Left cardiac atrium (tissue), 4 donors: ENCODE results near the gene MRPS27. TPM values are rescaled to one million over a fixed set of nuclear protein-coding genes. Genes with fewer than 3 reads are reported as not detected.
A peak's percentile ranks its signal among the peaks of the same experiment; 100 is the strongest.
"Not testable (repeated sequence)": the region's sequence is repeated elsewhere in the genome, so short reads cannot be mapped to it uniquely, and the experiment has no call there.

Experiments used
- ATAC-seq, 2 donors: fragments of 200-7000 bp; cut with Tn5 transposase; one replicate each; pipeline ENCODE4 v1.9.1; 2020; ENCODE audit warnings: mild to moderate bottlenecking in 2 of 2, moderate library complexity in 2 of 2
- DNase-seq: peaks from one replicate; pipeline ENCODE4 v3.0.0-alpha.2; 2020
- intact Hi-C, 2 donors: fragments of 100-400 bp; cut with DNase I; formaldehyde crosslinking; loops; one replicate each; pipeline versions ENCODE4 v1.14.1 to v1.15.1; 2022 to 2023
- total RNA-seq, 2 donors: library from RNA; stranded (reverse); fragmentation: NEBNext Ultra II Directional; extraction: Animal tissue kit (Norgen Biotek cat#: 25700); gene quantifications; one replicate each; pipeline ENCODE4 v1.2.1, GENCODE V29; 2021
- donor health status: DM: no; HTN: yes; CAD: no.
- donor health status: DM: no; HTN: yes; CAD: no; lungs with severe emphysema.
- donor health status: DM: yes; HTN: yes; CAD: no.
- donor health status: Dilated cardiomyopathy.

The MRPS27 gene
- total RNA-seq, 2 donors from 2014 or later, result 46.0 to 50.1 TPM

DNA sequence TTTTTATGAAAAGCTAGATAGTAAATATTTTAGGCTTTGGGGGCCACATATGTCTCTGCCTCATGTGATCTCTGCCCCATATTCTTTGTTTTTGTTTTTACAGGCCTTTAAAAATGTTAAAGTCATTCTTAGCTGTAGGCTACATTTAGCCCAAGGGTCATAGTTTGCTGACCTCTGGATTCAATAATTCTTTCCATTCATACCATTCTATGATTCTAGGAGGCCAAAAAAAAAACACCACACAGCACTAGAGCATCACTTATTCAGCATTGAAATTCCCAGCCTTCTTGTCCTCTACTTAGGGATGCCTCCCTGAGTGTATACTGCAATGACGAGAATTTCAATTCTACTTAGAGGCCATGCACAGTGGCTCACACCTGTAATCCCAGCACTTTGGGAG, 17.1 kb upstream of the MRPS27 start:
- DNase-seq, result no peak
- peak; percentile 24 for ATAC-seq
- intact Hi-C loops, result no loop called here

DNA sequence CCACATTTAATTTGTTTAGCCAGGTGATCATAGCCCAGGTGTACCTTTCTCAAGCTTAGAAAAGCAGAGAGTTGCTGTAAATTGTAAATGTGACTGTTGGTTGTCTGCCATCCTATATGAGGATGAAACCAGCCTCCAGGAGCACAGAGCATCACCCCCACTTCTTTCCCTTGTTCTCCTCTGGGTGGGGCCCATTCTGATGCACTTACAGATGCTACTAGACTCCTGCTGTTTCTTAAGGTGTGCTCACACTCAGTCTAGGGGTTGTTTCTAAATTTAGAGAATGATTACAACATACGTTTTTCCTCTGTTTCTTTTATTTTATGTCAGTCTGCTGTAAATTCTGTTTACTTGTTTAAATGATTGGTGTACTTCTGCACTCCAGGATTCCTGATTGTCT, 10.7 kb upstream of the MRPS27 start:
- no peak for DNase-seq
- no peak for ATAC-seq
- intact Hi-C loops, result no loop called here

DNA sequence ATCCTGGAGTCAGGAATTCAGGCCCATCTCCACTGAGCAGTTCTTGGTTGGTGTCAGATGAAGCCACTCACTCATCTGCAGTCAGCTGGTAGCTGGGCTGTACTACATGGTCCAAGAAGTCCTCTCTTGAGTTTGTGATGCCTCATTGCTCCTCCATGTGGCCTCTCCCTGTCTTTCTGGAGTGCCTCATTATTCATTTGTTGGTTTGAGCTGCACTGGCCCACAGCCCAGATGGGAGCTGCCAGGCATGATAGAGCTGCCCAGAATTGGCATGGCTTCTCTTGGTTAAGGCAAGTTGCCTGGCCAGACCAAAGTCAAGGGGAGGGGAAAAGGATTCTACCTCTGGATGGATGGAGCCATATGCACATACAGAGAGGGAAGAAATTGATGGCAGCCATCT, 8.1 kb upstream of the MRPS27 start:
- DNase-seq (peak; percentile 51), ATAC-seq (peak; percentile 86 to 91)
- intact Hi-C loops, result no loop called here

DNA sequence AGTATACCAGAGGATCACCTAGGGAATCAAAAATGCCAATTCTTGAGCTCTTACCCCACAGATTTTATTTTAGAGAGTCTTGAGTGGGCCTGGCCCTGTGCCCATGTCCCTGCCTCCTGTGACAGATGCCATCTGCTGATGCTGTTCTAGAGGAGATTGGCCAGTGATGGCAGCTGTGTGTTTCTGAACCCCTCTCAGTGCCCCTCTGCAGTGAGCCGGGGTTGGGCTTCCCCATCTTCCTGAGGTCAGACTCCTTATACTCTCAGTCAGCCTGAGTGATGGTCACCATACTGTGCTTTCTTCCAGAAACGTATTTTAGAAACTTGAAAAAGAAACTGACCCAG, 6.2 kb upstream of the MRPS27 start:
- intact Hi-C loops, result no loop called here
- no peak for DNase-seq
- ATAC-seq, result no peak

DNA sequence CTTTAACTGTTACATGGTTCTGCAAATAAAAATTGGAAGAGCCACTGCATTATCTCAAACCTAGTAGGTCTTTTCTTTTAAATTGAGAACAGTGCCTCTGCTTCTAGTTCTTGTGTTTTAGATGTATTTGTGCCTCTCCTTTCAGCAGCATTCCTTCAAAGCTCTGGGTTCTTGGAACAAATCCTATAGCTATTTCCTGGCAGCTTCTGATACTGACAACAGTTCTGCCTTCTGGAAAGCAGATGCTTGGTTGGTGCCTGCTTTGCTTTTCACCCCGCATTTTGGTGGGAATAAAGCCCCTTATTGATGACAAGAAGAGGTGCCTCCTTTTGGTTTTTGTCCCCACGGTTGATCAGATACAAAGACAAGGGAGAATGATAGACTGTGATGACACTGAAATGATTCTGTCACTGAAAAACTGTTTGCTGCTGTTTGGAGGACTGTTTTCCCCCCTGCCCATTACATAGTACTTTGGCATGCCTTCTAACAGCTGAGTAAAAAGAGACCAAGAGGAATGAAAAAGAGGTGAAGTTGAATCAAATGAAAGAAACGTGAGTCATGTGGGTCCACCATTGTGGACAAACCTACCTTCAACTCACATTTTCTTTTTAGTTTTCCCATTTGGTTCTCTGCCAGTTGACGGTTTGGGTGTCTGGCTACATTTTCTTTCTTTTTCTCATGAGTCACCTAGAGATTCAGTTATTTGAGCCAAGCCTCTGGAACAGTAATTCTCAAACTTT, 5.7 kb upstream of the MRPS27 start:
- peak in 1 of 2 donors; percentile 20 for ATAC-seq
- DNase-seq, result no peak
- intact Hi-C loops, result no loop called here

DNA sequence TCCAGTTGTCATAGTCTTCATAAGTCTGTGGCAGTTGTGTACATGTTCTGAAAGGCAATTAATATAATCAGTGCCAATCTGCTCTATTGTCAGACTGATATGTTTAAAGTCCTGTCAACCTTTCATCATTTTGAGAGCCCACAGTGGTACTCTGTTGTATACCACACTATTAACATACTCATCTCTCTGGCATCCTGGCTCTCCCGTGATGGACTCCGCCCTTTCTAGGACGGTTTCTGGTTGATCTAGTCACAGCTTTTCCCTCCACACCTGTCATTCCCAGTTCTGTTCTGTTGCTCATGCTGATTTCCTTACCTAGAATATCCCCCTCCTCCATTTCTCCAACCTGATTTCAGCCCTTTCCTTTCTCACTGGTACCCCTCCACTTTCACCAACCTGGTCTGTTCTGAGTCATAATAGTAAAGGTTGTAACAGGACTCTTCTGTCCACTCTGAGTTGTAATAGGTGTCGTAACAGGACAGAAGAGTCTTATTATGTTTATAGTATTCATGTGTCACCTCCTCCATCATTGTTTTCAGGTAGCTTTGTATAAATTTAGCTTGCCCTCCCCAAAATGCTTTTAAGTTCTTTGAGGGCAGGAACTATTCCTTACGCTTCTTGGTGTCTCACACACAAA, 4.3 kb upstream of the MRPS27 start:
- DNase-seq, result no peak
- ATAC-seq, result no peak
- intact Hi-C loops, result no loop called here

DNA sequence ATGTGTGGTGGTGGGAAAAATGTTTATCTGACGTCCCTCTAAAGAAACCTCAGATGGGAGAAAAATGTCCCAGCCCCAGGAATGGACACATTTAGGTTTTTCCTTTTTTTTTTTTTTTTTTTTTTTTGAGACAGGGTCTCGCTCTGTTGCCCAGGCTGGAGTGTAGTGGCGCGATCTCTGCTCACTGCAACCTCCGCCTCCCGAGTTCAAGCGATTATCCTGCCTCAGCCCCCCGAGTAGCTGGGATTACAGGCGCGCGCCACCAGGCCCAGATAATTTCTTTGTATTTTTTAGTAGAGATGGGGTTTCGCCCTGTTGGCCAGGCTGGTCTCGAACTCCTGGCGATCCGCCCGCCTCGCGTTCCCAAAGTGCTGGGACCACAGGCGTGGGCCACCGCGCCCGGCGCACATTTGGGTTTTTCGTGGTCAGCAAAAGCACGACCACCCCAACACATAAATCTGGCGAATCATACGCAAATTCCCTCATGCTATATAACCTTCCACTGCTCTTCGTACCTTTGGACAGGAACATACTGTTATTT, 535 bp downstream of the MRPS27 start:
- DNase-seq, result peak; percentile 41
- peak in 1 of 2 donors; percentile 5 for ATAC-seq
- intact Hi-C loops, result not testable (repeated sequence)

DNA sequence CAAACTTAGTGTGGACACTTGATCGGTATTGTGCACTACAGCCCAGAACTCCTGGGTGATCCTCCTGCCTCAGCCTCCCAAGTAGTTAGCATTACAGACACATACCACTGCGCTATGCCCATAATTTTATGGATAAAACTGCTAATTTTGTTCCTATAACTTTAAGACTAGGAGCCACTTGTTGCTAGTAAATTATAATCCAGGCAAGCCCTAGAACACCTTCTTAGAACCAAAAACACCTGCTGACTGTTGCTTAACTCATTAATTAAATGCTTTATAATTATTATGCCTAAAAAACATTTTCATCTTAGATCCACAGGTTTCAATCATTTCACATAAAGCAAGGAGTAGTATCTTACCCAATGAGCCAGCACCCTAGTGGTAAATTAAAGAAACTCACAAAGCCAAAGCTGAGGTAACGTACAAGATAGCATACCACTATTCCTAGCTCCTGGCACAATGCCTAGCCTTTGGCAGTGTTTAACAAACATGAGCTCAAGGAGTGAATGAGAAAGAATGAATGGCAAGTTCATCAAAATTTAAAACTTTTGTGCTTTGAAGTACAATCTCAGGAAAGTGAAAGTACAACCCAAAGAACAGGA, 5.4 kb downstream of the MRPS27 start:
- intact Hi-C loops, result loop anchor here in 1 of 2 donors (2.0 kb wide), 1 partner anchor 536 kb away; no protein-coding TSS in a partner anchor
- ATAC-seq (peak; percentile 71 to 75), DNase-seq (peak; percentile 52)

DNA sequence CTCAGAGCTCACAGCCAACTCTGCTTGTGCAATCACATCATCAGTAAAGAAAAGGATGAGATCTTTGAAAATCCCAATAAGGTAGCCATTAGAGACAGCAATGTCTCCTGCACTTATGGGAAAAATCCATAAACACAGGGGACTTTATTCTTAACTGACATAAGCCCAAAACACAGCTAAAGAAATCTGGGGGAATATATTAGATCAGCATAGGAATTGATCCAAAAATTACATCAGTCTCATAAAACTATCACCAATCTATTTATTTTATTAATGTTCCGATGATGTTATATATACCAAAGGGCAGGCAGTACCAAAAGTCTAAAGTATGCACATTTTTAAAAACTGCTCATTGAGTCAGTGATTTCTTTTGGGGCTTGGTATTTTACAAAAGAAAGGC, 6.9 kb downstream of the MRPS27 start:
- DNase-seq (no peak), ATAC-seq (no peak)
- intact Hi-C loops, result no loop called here

DNA sequence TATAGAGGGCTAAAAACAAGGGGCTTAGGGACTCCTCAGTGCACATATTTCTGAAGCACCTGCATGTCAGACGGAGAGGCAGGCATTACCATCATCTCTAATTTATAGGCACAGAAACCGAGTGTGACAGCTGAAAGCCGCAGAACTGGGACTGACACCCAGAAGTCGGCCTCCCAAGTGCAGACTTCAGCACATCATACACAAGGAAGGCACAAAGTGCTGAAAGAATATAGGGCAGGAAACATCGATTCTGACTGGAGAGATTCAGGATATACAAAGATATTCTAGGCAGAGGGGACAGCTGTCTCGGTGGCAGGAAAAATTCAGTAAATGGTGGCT, 11.2 kb downstream of the MRPS27 start:
- intact Hi-C loops, result loop anchor here in 1 of 2 donors (2.0 to 5.0 kb wide), 2 partner anchors 167 to 526 kb away; no protein-coding TSS in a partner anchor
- DNase-seq, result no peak
- ATAC-seq, result no peak

DNA sequence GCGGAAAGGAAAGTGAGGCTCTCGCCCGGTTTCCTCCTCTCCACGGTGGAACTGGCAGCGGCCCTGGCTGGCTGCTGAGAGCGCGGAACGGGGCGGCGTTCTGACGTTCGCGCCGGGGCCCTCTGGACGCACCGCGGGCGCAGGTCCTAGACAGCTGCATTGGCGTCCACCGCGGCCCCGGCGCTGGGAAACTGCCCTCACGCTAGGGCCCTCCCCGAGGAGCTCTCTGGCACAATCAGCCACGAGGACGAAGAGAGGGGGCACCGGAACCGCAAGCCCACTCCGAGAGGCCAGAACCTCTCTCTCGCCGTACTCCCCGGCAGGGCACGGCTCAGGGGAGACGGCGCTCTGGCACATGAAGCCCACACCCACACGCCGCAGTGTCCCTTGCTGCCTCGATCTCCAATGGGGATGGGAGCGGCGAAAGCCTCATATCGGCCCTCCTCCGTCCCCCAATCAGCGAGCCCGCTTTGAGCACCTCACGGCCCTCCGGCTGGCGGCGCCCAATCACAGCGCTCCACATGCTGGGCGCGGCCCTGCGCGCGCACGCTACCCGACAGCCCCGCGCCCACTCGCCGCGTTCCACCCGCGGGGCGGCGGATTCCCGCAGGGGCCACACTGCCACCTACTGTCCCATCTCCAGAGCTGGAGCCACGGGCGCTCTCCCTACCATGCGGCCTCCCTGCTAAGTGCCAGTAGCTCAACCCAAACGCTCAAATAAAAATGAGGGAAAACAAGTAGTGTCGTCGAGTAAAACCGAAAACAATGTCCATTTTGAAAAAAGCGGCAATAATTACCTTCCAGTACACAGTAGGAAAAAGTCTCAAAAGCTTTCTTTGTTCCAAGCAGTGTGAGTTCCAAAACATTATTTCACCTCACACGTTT, 11.8 kb downstream of the MRPS27 start:
- intact Hi-C loops, result loop anchor here in 1 of 2 donors (2.0 to 5.0 kb wide), 2 partner anchors 166 to 525 kb away; no protein-coding TSS in a partner anchor
- DNase-seq (peak; percentile 98), ATAC-seq (peak; percentile 99)

DNA sequence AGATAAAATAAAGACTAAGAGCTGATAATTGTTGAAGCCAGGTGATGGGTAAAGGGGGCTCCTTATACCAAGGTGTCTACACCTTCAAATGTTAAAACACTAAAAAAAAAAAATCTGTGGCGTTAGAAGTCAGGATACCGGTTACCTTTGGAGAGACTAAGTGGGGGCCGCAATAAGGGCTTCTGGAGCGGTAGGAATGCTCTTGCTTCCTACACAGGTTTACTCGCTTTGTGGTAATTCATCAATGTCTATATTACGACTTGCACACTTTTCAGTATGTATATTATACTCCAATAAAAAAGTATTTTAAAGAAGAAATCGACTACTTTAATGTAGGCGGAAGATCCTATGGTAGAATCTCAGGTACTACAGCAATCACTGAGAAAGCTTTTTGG, 12.5 kb downstream of the MRPS27 start:
- DNase-seq (no peak), ATAC-seq (peak in 1 of 2 donors; percentile 1)
- intact Hi-C loops, result loop anchor here in 1 of 2 donors (5.0 kb wide), 1 partner anchor 165 kb away; no protein-coding TSS in a partner anchor

DNA sequence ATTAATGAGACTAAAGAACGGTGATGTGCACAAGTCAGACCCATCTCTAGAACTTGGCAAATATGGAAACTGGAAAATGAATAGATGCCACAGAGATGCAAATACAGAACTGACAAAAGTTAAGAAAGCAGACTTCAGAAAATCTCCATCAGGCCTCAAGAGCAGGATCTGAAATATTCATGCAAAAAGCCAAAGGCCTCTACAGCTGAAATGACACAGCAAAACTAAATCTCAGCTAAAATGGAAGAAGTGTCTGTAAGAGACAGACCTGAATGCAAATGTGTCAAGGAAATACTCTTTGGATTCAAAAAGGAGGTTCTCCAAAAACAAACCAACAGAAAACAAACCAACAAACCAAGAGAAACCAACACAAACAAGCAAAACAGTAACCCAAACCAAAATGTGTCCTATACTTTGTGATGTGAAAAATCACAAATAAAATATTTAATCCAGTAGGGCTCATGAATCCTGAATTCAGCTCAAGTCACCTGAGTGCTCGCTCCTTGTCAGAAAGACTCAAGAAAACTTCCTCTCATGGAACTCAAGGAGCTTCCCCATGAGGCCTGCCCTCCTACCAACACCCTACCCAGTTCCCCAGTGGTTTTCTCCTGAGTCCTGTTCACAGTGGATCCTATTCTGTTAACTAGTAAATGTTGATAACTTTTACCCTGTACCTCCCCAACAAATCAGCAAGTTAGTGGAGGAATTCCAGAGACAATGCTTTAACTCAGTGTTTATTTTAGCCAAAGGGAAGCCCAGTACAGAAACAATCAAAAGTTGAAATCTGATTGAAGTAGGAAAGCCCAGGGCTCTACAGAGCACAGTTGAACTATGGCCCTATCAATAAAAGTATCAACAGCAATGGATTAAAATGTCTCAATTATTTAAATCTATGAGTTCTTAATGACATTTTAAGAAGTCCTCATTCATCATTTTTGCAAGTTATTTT, 14.6 kb downstream of the MRPS27 start:
- ATAC-seq, result no peak
- DNase-seq, result no peak
- intact Hi-C loops, result loop anchor here in 1 of 2 donors (5.0 kb wide), 1 partner anchor 163 kb away; no protein-coding TSS in a partner anchor

DNA sequence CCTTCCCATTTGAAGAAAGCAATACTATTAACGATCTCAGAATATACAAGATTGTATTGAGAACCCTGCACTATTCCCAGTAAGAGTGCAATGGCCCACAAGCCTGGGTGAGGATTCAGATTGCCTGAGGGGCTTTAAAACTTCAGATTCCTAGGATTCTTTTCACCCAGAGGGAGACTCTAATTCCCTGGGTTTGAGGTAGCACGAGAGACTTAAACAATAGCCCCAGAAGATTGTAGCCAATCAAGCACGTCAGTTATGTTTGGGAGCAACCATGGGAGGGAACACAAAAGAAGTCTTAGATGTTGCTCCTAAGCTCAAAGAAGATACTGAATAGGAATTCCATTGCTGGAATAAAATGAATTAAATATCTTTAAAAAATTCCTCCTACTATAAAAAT, 17.9 kb downstream of the MRPS27 start:
- DNase-seq (no peak), ATAC-seq (no peak)
- intact Hi-C loops, result no loop called here

DNA sequence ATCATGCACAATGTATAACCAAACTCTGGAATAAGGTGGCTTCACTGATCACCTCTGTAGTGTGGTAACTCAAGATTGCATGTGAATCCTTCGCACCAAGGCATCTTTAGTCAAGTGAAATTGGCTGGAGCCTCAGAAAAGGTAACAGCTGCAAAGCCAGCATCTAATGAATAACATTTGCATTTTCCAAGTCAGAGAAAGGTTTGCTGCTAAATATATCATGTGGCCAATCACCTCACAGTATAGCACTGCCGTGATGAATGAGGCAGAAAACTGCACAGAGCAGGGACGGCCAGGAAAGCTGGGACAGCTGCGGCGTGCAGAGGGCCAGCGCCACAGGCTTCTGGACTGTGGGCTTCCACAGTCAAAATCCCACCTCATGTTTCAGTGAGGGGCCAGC, 18.5 kb downstream of the MRPS27 start:
- ATAC-seq, result no peak
- intact Hi-C loops, result no loop called here
- no peak for DNase-seq

DNA sequence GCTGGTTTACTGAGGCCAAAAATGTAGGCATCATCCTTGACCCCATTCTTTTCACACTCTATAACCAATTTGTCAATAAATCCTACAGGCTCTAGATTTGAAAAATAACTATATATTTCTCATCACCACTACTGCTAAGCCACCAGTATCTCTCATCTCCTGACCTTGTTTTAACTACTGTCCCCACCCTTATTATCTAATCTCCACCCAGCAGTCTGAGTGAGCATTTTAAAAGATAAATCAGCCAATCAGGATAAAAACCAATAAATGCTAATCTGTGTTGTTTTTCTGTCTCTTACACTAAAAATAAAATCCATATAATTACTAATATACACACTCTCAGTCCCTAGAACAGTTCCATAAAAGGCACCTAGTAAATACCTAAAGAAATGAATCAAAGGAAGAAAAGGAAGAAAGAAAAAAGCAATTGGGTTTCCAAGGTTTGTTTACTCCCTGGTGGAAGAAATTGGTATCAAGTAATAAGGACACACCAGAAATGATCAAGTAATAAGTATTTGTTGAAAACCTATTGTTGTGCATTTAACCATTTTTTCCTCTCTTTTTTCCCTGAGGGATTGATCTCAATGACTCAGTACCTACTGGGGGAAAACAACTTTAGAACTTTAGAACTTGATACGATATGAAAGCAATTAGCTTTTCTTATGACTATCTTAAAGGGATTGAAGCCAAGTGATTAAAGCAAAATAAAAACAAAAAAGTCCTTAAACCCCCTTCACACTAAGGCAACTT, 19.3 kb downstream of the MRPS27 start:
- DNase-seq, result no peak
- intact Hi-C loops, result no loop called here
- no peak for ATAC-seq

DNA sequence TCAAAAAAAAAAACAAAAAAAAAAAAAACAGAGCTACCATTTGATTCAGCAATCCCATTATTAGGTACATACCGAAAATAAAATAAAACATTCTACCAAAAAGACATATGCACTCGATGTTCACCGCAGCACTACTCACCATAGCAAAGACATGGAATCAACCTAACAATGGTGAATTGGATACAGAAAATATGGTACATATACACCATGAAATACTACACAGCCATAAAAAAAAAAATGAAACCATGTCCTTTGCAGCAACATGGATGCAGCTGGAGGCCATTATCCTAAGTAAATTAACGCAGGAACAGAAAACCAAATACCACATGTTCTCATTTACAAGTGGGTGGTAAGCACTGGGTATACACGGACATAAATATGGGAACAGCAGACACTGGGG, 21.3 kb downstream of the MRPS27 start:
- intact Hi-C loops, result no loop called here
- no peak for ATAC-seq
- no peak for DNase-seq
